ENCODE measurements around the gene KCNIP1. TPM values are rescaled to one million over a fixed set of nuclear protein-coding genes. Genes with fewer than 3 reads are reported as not detected.

The KCNIP1 gene
- polyA plus RNA-seq, 2 of the 4 experiments (the other 2 are of a cell fraction), result not detected

GRCh38 chr5:170746075-170746960, 242.5 kb downstream of the KCNIP1 start:
- CTCF ChIA-PET, result interaction anchor here (0.8 to 10.7 kb wide), 14 partner anchors 9 to 593 kb away, joined by 3 to 240 read pairs (median 6); partner anchors contain the start of gene GABRP
- 83% methylated on average over 12 of the region's 14 CpGs for WGBS (ENCODE audit: missing lambda C conversion rate)
- Histone ChIP-seq H3K9me3 (no peaks in the 10 kb centered on the region), H3K4me2 (0 out of 3 replicates have a peak overlapping the region, but pooled peaks have one; percentile 11), H3K4me1 (peaks cover 14% of the 10 kb centered on the region), H3K27ac (no peak overlapping the region), H3K4me3 (no peak overlapping the region)
- ATAC-seq (no peak), DNase-seq (ENCODE audit: low read depth in 1 of 2, low spot score in 1 of 2) (no peak), FAIRE-seq (no peak)
- TF ChIP-seq RFX5 (IDR thresholded peaks at IDR 0.05) (no peak), ZFP36 (IDR thresholded peaks at IDR 0.05; ENCODE audit: borderline replicate concordance, partially characterized antibody) (peak; percentile 6), KDM5A (IDR thresholded peaks at IDR 0.05) (no peak), GATA3 (IDR thresholded peaks at IDR 0.05; ENCODE audit: borderline replicate concordance) (no peak), CEBPB (IDR thresholded peaks at IDR 0.05) (no peak)
- POLR2A ChIA-PET, result interaction anchor here (0.7 kb wide), 1 partner anchor 45 kb away, joined by 6 read pairs; no protein-coding TSS in a partner anchor

- FAIRE-seq, result no peak
- TF ChIP-seq MYC (IDR thresholded peaks at IDR 0.05; ENCODE audit: borderline replicate concordance, low read length) (no peak), RARB (CRISPR knock-in tag; IDR thresholded peaks at IDR 0.05) (no peak), E2F6 (IDR thresholded peaks at IDR 0.05; ENCODE audit: borderline replicate concordance, low read depth) (no peak), RAD21 (conservative IDR thresholded peaks at IDR 0.05 in 1 of 2, IDR thresholded peaks at IDR 0.05 in 1 of 2) (no peak), MAFK (IDR thresholded peaks at IDR 0.05; ENCODE audit: partially characterized antibody) (no peak), ZNF302 (CRISPR knock-in tag; IDR thresholded peaks at IDR 0.05) (no peak), EP300 (IDR thresholded peaks at IDR 0.05) (no peak)
- TF ChIP-seq, protein P1, sequence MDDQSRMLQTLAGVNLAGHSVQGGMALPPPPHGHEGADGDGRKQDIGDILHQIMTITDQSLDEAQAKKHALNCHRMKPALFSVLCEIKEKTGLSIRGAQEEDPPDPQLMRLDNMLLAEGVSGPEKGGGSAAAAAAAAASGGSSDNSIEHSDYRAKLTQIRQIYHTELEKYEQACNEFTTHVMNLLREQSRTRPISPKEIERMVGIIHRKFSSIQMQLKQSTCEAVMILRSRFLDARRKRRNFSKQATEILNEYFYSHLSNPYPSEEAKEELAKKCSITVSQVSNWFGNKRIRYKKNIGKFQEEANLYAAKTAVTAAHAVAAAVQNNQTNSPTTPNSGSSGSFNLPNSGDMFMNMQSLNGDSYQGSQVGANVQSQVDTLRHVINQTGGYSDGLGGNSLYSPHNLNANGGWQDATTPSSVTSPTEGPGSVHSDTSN (IDR thresholded peaks at IDR 0.05), result no peak
- 68% methylated on average over 11 of the region's 11 CpGs for WGBS (ENCODE audit: missing lambda C conversion rate)
Measured at GRCh38 chr5:170746961-170747340, 243.1 kb downstream of the KCNIP1 start.

DNA sequence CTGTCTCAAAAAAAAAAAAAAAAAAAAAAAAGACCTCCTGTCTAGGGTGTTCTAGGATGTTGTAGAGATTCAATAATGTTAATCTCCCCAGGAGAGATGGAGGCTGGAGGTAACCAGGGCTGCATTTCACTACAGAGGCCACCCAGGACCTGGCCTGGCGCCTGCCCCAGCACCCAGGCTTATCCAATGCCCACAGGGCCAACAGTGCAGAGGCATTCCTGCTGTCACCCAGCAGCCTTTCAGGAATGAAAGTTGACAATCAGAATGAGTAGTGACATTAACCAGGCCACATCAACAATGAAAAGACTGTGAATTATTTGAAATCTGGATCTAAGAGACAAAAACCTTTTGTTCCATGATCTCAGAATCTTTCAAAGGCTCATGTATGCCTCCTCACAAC, 243.5 kb downstream of the KCNIP1 start:
- FAIRE-seq, result no peak
- H3K27ac ChIP-seq, result no peak overlapping the region
- no peak overlapping the region for H3K4me3 ChIP-seq
- H3K4me2 ChIP-seq, result no peak overlapping the region
- no peaks in the 10 kb centered on the region for H3K9me3 ChIP-seq
- ChIA-PET CTCF (interaction anchor here (0.8 to 10.7 kb wide), 6 partner anchors 8 to 479 kb away, joined by 3 to 240 read pairs (median 6); no protein-coding TSS in a partner anchor), POLR2A (interaction anchor here (0.7 kb wide), 1 partner anchor 44 kb away, joined by 6 read pairs; no protein-coding TSS in a partner anchor)
- 64% methylated on average over 1 of the region's 1 CpG for WGBS (ENCODE audit: missing lambda C conversion rate)
- H3K4me1 ChIP-seq, result peaks cover 14% of the 10 kb centered on the region
- DNase-seq (ENCODE audit: low read depth in 1 of 2, low spot score in 1 of 2), result no peak
- ATAC-seq, result no peak
- TF ChIP-seq HES2 (IDR thresholded peaks at IDR 0.05), result no peak
- TF ChIP-seq CEBPB (IDR thresholded peaks at IDR 0.05), result no peak
- no peak for TF ChIP-seq ZNF302 (CRISPR knock-in tag; IDR thresholded peaks at IDR 0.05)
- no peak for TF ChIP-seq HEYL (CRISPR knock-in tag; IDR thresholded peaks at IDR 0.05)
- TF ChIP-seq FOSL2 (IDR thresholded peaks at IDR 0.05), result no peak
- no peak for TF ChIP-seq FOSL2 (CRISPR knock-in tag; IDR thresholded peaks at IDR 0.05)
- no peak for TF ChIP-seq PHF8 (IDR thresholded peaks at IDR 0.05; ENCODE audit: borderline replicate concordance, low read depth)
- TF ChIP-seq HOXA7 (CRISPR knock-in tag; IDR thresholded peaks at IDR 0.05), result no peak

More at GRCh38 chr5:170746961-170747340, 243.1 kb downstream of the KCNIP1 start:
- CTCF ChIA-PET, result interaction anchor here (0.8 to 10.7 kb wide), 7 partner anchors 8 to 593 kb away, joined by 3 to 240 read pairs (median 4); no protein-coding TSS in a partner anchor
- DNase-seq (ENCODE audit: low read depth in 1 of 2, low spot score in 1 of 2) (no peak), ATAC-seq (no peak)
- POLR2A ChIA-PET, result interaction anchor here (0.7 kb wide), 1 partner anchor 44 kb away, joined by 6 read pairs; no protein-coding TSS in a partner anchor
- no peaks in the 10 kb centered on the region for H3K9me3 ChIP-seq
- peaks cover 14% of the 10 kb centered on the region for H3K4me1 ChIP-seq
- H3K4me2 ChIP-seq, result no peak overlapping the region
- H3K27ac ChIP-seq, result no peak overlapping the region
- no peak overlapping the region for H3K4me3 ChIP-seq
